CD14-positive monocyte (primary cell): ENCODE measurements around the gene DOCK1. TPM values are rescaled to one million over a fixed set of nuclear protein-coding genes. Genes with fewer than 3 reads are reported as not detected.

Experiments used
- DNase-seq, 3 donors: peaks; one replicate each; pipeline ENCODE4 v3.0.0-alpha.2; 2011 to 2022
- H2AFZ ChIP-seq: 2 replicates; pipeline ENCODE4 v1.6.0; 2012; ENCODE audit warnings: mild to moderate bottlenecking, low read depth, low read length, inconsistent platforms; ENCODE audit not compliant: insufficient read depth, poor library complexity, severe bottlenecking
- H3K27ac ChIP-seq, 2 donors: 1 replicate in 1 of 2; 2 replicates in 1 of 2; pipeline ENCODE4 v1.5.1; 2012 to 2013; ENCODE audit warnings: low read length in 2 of 2, control low read depth in 1 of 2, inconsistent platforms in 1 of 2, low read depth in 1 of 2, mild to moderate bottlenecking in 1 of 2
- H3K27me3 ChIP-seq, 2 donors: one replicate each; pipeline versions ENCODE4 v1.6.0 to v1.6.1; 2011 to 2013; ENCODE audit warnings: low read length in 2 of 2; ENCODE audit not compliant: control insufficient read depth in 2 of 2, insufficient read depth in 2 of 2
- H3K36me3 ChIP-seq, 2 donors: replicated peaks in 1 of 2; 1 replicate in 1 of 2; 2 replicates in 1 of 2; pipeline versions ENCODE4 v1.5.1 to v1.6.1; 2012 to 2013; ENCODE audit warnings: low read length in 2 of 2, control low read depth in 1 of 2, inconsistent platforms in 1 of 2, mild to moderate bottlenecking in 1 of 2; ENCODE audit not compliant: insufficient read depth in 2 of 2, control insufficient read depth in 1 of 2
- H3K4me1 ChIP-seq, 2 donors: 1 replicate in 1 of 2; 2 replicates in 1 of 2; pipeline versions ENCODE4 v1.5.1 to v1.6.1; 2012 to 2013; ENCODE audit warnings: low read length in 2 of 2, control low read depth in 1 of 2, inconsistent platforms in 1 of 2, mild to moderate bottlenecking in 1 of 2, moderate library complexity in 1 of 2; ENCODE audit not compliant: insufficient read depth in 2 of 2, control insufficient read depth in 1 of 2
- H3K4me2 ChIP-seq: replicated peaks from 2 replicates; pipeline ENCODE3; 2012; ENCODE audit warnings: low read length, moderate library complexity, mild to moderate bottlenecking; ENCODE audit not compliant: poor library complexity, severe bottlenecking; ENCODE audit errors: extremely low read depth
- H3K4me3 ChIP-seq, 3 experiments: fragments of 200-600 bp in 1 of 3; sonication (generic) in 1 of 3; replicated peaks in 1 of 3; 1 replicate in 2 of 3; 2 replicates in 1 of 3; pipeline ENCODE4 v1.5.1; 2011 to 2013; ENCODE audit warnings: low read length in 3 of 3, mild to moderate bottlenecking in 3 of 3, control low read depth in 2 of 3, low read depth in 2 of 3, inconsistent platforms in 1 of 3, moderate library complexity in 1 of 3
- H3K79me2 ChIP-seq: 2 replicates; pipeline ENCODE4 v1.6.0; 2012; ENCODE audit warnings: mild to moderate bottlenecking, control low read depth, inconsistent platforms, low read length, moderate library complexity; ENCODE audit not compliant: insufficient read depth
- H3K9ac ChIP-seq: 2 replicates; pipeline ENCODE4 v1.6.0; 2017; ENCODE audit warnings: low read length, mild to moderate bottlenecking; ENCODE audit not compliant: insufficient read depth, poor library complexity, severe bottlenecking
- H3K9me3 ChIP-seq, 2 donors: replicated peaks in 1 of 2; 1 replicate in 1 of 2; 2 replicates in 1 of 2; pipeline versions ENCODE4 v1.5.1 to v1.6.1; 2012 to 2013; ENCODE audit warnings: low read length in 2 of 2, control low read depth in 1 of 2; ENCODE audit not compliant: control insufficient read depth in 1 of 2, insufficient read depth in 1 of 2
- H4K20me1 ChIP-seq: 2 replicates; pipeline ENCODE4 v1.6.0; 2012; ENCODE audit warnings: mild to moderate bottlenecking, low read length, control low read depth, moderate library complexity; ENCODE audit not compliant: insufficient read depth
- H3K27ac Mint-ChIP-seq, 7 donors: one replicate each; pipeline ENCODE4 v1.8.0; 2020; ENCODE audit warnings: mild to moderate bottlenecking in 7 of 7, mixed read lengths in 7 of 7, moderate library complexity in 6 of 7, inconsistent platforms in 2 of 7
- H3K27me3 Mint-ChIP-seq, 3 donors: one replicate each; pipeline ENCODE4 v1.8.0; 2021 to 2022; ENCODE audit warnings: low read depth in 3 of 3, mild to moderate bottlenecking in 3 of 3, mixed read lengths in 3 of 3, moderate library complexity in 3 of 3, inconsistent platforms in 1 of 3
- H3K36me3 Mint-ChIP-seq, 2 donors: one replicate each; pipeline ENCODE4 v1.8.0; 2020; ENCODE audit warnings: mixed read lengths in 2 of 2, inconsistent platforms in 1 of 2, mild to moderate bottlenecking in 1 of 2
- H3K4me1 Mint-ChIP-seq: one replicate; pipeline ENCODE4 v1.8.0; 2020; ENCODE audit warnings: mild to moderate bottlenecking, mixed read lengths
- H3K4me3 Mint-ChIP-seq, 2 donors: one replicate each; pipeline ENCODE4 v1.8.0; 2020; ENCODE audit warnings: mild to moderate bottlenecking in 2 of 2, mixed read lengths in 2 of 2, moderate library complexity in 1 of 2
- H3K9me3 Mint-ChIP-seq, 7 donors: one replicate each; pipeline ENCODE4 v1.8.0; 2020 to 2022; ENCODE audit warnings: mixed read lengths in 7 of 7, mild to moderate bottlenecking in 6 of 7, moderate library complexity in 6 of 7, inconsistent platforms in 2 of 7
- CTCF ChIP-seq: fragments of 200-600 bp; IDR thresholded peaks from one replicate; pipeline ENCODE4 v1.8.0; 2022; ENCODE audit warnings: antibody characterized with exemption, mild to moderate bottlenecking
- WGBS: methylation state at CpG from one replicate; pipeline ENCODE4 v1.1.5; 2013; ENCODE audit warnings: missing lambda C conversion rate; ENCODE audit not compliant: insufficient coverage; 5-methylcytosine and 5-hydroxymethylcytosine counted together
- intact Hi-C, 2 donors: fragments of 100-400 bp; cut with micrococcal nuclease; formaldehyde crosslinking; loops; one replicate each; pipeline versions ENCODE4 v1.15.0 to v1.15.1; 2023
- polyA plus RNA-seq, 3 donors: library from polyadenylated mRNA; depleted of rRNA in 1 of 3; unstranded in 2 of 3; stranded (reverse) in 1 of 3; fragments of 300-500 nt in 2 of 3; fragments of >200 nt in 1 of 3; fragmentation: Illumina TruSeq in 2 of 3; gene quantifications; 1 replicate in 2 of 3; 2 replicates in 1 of 3; pipeline ENCODE4 v1.2.3, GENCODE V29; 2012 to 2021

Gene DOCK1
- polyA plus RNA-seq, 3 donors: 0.31 to 0.35 TPM; not detected in 1

- 97% methylated on average over 11 of the region's 16 CpGs for WGBS
- Histone ChIP-seq H3K4me2 (no peak overlapping the region), H3K9me3 (peaks cover 0 to 12% of the 10 kb centered on the region in 2 donors), H3K4me3 (no peak overlapping the region), H3K27ac (no peak overlapping the region), H3K27me3 (no peaks in the 10 kb centered on the region), H3K36me3 (no peaks in the 10 kb centered on the region), H2AFZ (no peak overlapping the region), H3K79me2 (no peaks in the 10 kb centered on the region), H3K9ac (no peak overlapping the region), H3K4me1 (peaks cover 0 to 5% of the 10 kb centered on the region in 2 donors), H4K20me1 (no peaks in the 10 kb centered on the region)
- no peak for TF ChIP-seq CTCF
- intact Hi-C loops: no loop called here
- no peak overlapping the region for H3K4me3 Mint-ChIP-seq
- DNase-seq: no peak
- H3K4me1 Mint-ChIP-seq: peaks cover 11% of the 10 kb centered on the region
- no peaks in the 10 kb centered on the region for H3K36me3 Mint-ChIP-seq
- H3K27me3 Mint-ChIP-seq: peaks cover 0 to 2% (median 0%) of the 10 kb centered on the region in 3 donors
- no peak overlapping the region for H3K27ac Mint-ChIP-seq
- H3K9me3 Mint-ChIP-seq: peaks cover 0 to 9% (median 3%) of the 10 kb centered on the region in 7 donors
Observed at GRCh38 chr10:127402596-127403409, 497.6 kb downstream of the DOCK1 start.

DNA sequence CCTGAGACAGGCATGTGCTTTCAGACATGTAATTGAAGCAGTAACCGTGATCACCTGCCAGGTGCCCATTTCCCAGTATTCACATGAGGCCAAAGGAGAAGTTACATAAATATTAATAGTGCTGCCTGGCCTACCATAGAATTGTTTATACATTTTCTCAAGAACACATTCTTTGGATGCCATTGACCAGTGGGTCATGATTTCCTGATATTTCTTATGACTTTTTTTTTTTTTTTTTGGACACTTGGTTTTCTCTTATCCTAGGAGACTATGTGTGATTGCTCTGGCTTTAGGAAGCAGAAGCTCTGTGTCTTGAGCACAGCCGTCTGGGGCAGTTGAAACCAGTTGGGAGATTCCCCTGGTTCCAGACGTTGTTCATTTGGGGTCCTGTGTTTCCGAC is 500.0 kb downstream of the DOCK1 start:
- no peak overlapping the region for H3K4me3 Mint-ChIP-seq
- TF ChIP-seq CTCF: no peak
- no peak overlapping the region for H3K27ac Mint-ChIP-seq

More for the DNA sequence above, 500.0 kb downstream of the DOCK1 start:
- peaks cover 0 to 9% (median 3%) of the 10 kb centered on the region in 7 donors for H3K9me3 Mint-ChIP-seq
- no peaks in the 10 kb centered on the region for H3K36me3 Mint-ChIP-seq
- 94% methylated on average over 3 of the region's 4 CpGs for WGBS
- Histone ChIP-seq H2AFZ (no peak overlapping the region), H3K27ac (no peak overlapping the region), H3K4me3 (no peak overlapping the region), H3K9ac (no peak overlapping the region), H3K4me2 (no peak overlapping the region), H3K4me1 (no peaks in the 10 kb centered on the region), H4K20me1 (no peaks in the 10 kb centered on the region), H3K9me3 (peaks cover 0 to 12% of the 10 kb centered on the region in 2 donors), H3K27me3 (no peaks in the 10 kb centered on the region), H3K36me3 (no peaks in the 10 kb centered on the region), H3K79me2 (no peaks in the 10 kb centered on the region)
- DNase-seq: no peak
- intact Hi-C loops: no loop called here
- peaks cover 0 to 2% (median 0%) of the 10 kb centered on the region in 3 donors for H3K27me3 Mint-ChIP-seq
- peaks cover 1% of the 10 kb centered on the region for H3K4me1 Mint-ChIP-seq
